Fibroblast of pulmonary artery (primary cell): Measurements from ENCODE around the gene MDH2.
"Not testable (repeated sequence)": the region's sequence is repeated elsewhere in the genome, so short reads cannot be mapped to it uniquely, and the experiment has no call there.

Experiments
- DNase-seq: peaks from one replicate; pipeline ENCODE4 v3.0.0-alpha.2; 2010; ENCODE audit warnings: low read depth
- H3K4me3 ChIP-seq: replicated peaks from 2 replicates; pipeline ENCODE4 v1.5.1; 2011; ENCODE audit warnings: low read depth, mild to moderate bottlenecking, control low read depth, low read length, moderate library complexity
- CTCF ChIP-seq: IDR thresholded peaks from 2 replicates; pipeline ENCODE4 v1.5.1; 2011; ENCODE audit warnings: mild to moderate bottlenecking, control low read depth, low read length, inconsistent platforms; ENCODE audit errors: missing control alignments

The MDH2 gene, protein sequence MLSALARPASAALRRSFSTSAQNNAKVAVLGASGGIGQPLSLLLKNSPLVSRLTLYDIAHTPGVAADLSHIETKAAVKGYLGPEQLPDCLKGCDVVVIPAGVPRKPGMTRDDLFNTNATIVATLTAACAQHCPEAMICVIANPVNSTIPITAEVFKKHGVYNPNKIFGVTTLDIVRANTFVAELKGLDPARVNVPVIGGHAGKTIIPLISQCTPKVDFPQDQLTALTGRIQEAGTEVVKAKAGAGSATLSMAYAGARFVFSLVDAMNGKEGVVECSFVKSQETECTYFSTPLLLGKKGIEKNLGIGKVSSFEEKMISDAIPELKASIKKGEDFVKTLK

GRCh38 chr7:76047811-76048667, at the start of gene MDH2, which contains the start of gene STYXL1:
Gene MDH2 (plus strand): TSS chr7:76048106. CDS start chr7:76048161, 55 bp downstream.
Gene STYXL1 (minus strand): TSS chr7:76048000. CDS start chr7:76030523, 17,477 bp downstream.
- TF ChIP-seq CTCF, result no peak
- H3K4me3 ChIP-seq, result peak within 1 kb of the TSS; percentile 99
- peak; percentile 96 for DNase-seq

DNA sequence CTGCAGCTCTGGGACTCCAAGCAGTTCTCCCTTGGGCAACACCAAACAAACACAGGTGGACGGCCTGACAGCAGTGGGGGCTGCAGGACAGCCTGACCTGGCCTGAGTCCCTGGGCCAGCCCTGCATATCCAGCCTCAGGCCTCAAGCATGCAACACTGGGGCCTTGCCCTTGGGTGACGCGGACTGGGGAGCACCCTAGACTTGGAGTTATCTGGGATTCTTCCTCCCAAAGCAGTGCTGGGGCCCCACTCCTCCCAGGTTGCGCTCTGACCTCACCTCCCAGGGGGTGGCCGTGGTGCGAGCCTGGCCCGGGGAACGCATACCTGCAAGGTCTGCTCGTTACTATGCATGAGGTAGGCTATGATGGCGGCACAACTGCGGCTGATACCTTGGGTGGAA, 47.3 kb upstream of the MDH2 start:
- no peak overlapping the region for H3K4me3 ChIP-seq
- no peak for DNase-seq
- TF ChIP-seq CTCF, result no peak

- H3K4me3 ChIP-seq, result no peak overlapping the region
- no peak for DNase-seq
- TF ChIP-seq CTCF, result no peak
Observed at GRCh38 chr7:76002139-76002538, 45.8 kb upstream of the MDH2 start.

- DNase-seq, result no peak
- no peak overlapping the region for H3K4me3 ChIP-seq
- no peak for TF ChIP-seq CTCF
Observed at GRCh38 chr7:76002822-76003221, 45.1 kb upstream of the MDH2 start.

- no peak overlapping the region for H3K4me3 ChIP-seq
- no peak for DNase-seq
- no peak for TF ChIP-seq CTCF
Observed at GRCh38 chr7:76003351-76003750, 44.6 kb upstream of the MDH2 start.

DNA sequence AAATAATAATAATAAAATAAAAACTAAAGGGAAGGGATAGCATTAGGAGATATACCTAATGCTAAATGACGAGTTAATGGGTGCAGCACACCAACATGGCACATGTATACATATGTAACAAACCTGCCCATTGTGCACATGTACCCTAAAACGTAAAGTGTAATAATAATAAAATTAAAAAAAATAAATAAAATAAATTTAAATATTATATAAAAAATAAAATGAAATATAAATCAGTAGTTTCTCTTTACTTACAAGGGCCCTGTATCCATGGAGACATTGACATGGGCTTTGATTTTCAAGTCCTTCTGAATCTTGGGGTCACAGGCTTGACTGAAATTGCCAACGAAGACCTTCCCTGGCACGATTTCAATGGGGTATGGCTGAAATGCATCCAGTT, 42.9 kb upstream of the MDH2 start:
- not testable (repeated sequence) for DNase-seq, H3K4me3 ChIP-seq

DNA sequence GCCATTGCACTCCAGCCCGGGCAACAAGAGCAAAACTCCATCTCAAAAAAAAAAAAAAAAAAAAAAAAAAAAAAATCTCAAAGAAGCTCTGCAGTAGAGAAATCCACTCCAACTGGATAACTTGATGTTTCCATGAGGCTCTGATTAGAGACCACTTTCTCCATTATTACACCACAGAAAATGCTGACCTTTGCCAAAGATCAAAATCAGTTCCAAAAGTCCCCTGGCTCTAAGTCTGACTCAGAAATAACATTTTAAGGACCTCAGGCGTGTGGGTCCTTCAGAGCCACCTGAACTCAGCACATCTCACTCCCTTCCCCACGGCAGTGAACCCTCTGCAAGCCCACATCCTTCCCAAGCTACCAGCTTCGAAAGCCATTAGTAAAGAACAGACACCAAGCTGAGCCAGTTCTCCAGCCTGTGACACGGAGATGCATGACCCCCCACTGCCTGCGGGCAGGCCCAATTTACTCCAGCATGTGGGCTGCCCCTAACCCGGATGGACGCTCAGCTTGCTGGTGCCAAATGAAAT, 39.7 kb upstream of the MDH2 start:
- no peak for DNase-seq
- TF ChIP-seq CTCF, result no peak
- no peak overlapping the region for H3K4me3 ChIP-seq
